Epidermal melanocyte (primary cell): ENCODE measurements around the gene ZNF416.
A peak's percentile ranks its signal among the peaks of the same experiment; 100 is the strongest.

Source experiments
- DNase-seq: peaks from one replicate; pipeline ENCODE4 v3.0.0; 2011; ENCODE audit warnings: low spot score; ENCODE audit not compliant: insufficient read length

ZNF416 gene

DNA sequence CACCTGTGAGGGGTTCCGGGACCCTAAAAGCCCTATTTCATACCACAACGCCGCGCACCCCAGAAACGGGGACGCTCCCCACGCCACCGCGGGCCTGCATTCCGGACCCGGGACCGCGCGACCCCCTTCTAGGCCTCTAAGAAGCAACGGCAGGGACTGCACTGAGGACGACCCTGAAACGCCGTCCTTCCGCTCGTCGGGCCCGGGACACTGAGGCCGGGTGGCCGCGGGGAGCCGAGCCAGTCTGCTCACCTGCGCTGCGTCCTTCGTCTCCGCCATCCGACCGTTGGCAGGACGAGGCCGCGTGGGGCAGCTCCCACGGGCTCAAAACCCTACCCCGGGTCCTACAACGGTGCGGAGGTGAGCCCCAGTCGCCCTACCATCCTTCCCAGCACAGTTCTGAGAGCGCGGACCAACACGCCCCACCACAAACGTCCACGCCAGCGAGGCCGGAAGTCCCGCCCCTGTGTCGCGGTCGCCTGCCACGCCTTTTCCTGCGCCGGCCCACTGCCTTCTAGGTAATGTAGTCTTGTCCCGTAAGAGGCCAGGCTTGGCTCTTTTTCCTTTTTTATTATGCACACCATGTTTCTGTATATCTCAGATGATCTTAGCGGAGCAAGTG is 19.2 kb downstream of the ZNF416 start, which contains the start of gene ZNF550:
TSS of gene ZNF550 (minus strand) at position 460 of the 622 bp plus-strand sequence. CDS start at position 279, 181 bp downstream.
- DNase-seq: peak; percentile 92

DNA sequence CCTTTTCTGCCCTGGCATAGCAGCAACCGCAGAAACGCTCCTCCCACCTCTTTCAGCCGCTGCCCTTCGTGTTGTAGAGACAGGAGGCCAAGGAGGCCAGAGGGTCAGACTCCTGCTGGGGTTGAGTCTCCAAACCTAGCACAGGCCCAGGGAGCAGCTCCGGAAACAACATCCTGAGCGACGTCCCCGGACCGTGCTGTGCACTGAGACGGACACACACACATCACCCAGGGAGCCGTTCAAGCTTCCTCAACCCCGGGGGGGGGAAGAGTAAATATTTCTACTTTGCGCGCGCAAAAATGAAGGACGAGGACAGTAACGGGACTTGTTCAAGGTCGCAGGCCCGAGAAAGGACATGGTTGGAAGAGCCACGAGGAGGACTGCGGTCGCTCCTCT is 19.7 kb downstream of the ZNF416 start:
- no peak for DNase-seq

DNA sequence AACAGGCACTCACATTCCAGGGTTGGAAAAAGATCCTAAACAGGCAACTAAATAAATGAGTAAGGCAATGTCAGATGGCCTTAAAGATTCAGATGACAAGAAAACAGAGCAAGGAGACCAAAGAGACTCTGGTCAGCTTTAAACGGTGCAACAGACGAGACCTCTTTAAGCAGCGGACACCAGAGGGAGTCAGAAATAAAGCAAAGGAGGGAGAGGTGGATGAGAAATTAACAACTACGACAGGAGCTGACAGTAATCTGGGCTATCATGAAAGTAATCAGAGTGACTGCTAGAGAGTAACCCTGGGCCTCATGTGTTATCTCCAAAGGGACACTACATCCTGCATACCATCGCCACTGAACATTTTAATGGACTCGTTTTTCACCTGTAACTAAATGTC is 20.2 kb downstream of the ZNF416 start:
- no peak for DNase-seq

- DNase-seq: no peak
Observed at GRCh38 chr19:57557659-57558058, 21.1 kb downstream of the ZNF416 start.

DNA sequence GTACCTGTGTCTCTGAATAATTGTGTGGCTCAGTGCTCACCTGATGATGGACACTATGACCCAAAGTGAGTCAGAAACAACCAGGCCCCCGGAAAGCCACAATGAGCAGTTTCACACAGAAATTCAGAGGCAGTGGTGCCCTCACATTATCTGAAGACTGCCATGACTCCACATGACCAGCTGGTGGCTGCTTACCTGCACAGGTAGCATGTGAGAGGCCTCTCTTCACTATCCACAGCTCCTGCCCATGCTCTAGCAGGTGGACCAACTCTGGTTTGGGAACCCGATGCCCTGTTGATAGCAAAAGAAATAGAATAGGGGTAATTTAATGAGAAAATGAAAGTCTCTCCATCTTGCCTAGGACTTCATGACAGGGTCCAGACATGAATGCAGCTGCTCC is 26.3 kb downstream of the ZNF416 start:
- DNase-seq: no peak

DNA sequence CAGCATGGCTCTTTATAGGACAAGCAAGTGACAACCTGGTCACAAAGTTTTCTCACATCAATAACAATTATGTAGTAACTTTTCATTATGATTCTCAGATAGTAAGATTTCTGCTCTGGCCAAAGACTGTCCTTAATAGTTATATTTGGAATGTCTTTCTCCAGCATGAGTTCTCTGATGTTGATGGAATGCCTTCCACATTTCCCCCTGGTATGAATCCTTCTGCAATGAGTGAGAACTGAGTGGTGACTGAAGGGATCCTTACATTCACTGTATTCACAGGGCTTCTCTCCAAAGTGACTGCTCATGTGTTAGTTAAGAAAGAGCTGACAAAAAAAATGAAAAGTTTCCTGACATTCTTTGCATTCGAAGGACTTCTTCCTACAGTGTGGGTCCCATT is 32.2 kb downstream of the ZNF416 start:
- DNase-seq: no peak

GRCh38 chr19:57537953-57538547 is 40.7 kb downstream of the ZNF416 start:
- DNase-seq: no peak

GRCh38 chr19:57527136-57527881 is 51.4 kb downstream of the ZNF416 start, which contains the start of gene ZNF549:
ZNF549 (plus strand) TSS chr19:57527356; CDS start chr19:57527574, 218 bp downstream.
- peak; percentile 98 for DNase-seq
